GM19438 (cell line): ENCODE data around the gene HHAT.

Experiments
- ATAC-seq: cut with Tn5 transposase; IDR thresholded peaks from one replicate; pipeline ENCODE4 v1.9.1; 2021; ENCODE audit warnings: low read depth; ENCODE audit not compliant: unreplicated experiment

Gene HHAT

DNA sequence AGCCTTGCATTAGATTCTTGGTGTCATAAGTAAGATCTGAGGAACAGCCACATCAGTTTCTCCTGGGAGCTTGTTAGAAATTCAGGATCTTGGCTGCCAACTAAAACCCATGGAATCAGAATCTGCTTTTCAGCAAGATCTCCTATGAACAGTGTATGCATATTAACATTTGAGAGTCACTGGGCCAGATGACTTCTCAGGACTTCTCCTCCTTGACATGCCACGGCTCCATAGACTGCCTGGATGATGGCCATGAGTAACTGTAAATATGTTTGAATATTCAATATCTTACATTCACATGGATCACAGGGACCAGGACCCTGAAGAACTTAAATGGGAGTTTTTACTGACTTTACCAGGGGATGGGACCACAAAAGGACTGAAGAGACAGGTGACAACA is 148.0 kb downstream of the HHAT start:
- no peak for ATAC-seq

GRCh38 chr1:210477328-210477924 is 148.7 kb downstream of the HHAT start:
- no peak for ATAC-seq

- no peak for ATAC-seq
Observed at GRCh38 chr1:210478820-210479219, 150.1 kb downstream of the HHAT start.

- ATAC-seq, result no peak
Observed at GRCh38 chr1:210482491-210482890, 153.8 kb downstream of the HHAT start.

GRCh38 chr1:210482945-210483617 is 154.4 kb downstream of the HHAT start:
- no peak for ATAC-seq

GRCh38 chr1:210483821-210484220 is 155.1 kb downstream of the HHAT start:
- ATAC-seq, result no peak

GRCh38 chr1:210487021-210487420 is 158.3 kb downstream of the HHAT start:
- no peak for ATAC-seq

GRCh38 chr1:210489491-210489890 is 160.8 kb downstream of the HHAT start:
- ATAC-seq, result no peak

GRCh38 chr1:210490781-210491180 is 162.1 kb downstream of the HHAT start:
- no peak for ATAC-seq

DNA sequence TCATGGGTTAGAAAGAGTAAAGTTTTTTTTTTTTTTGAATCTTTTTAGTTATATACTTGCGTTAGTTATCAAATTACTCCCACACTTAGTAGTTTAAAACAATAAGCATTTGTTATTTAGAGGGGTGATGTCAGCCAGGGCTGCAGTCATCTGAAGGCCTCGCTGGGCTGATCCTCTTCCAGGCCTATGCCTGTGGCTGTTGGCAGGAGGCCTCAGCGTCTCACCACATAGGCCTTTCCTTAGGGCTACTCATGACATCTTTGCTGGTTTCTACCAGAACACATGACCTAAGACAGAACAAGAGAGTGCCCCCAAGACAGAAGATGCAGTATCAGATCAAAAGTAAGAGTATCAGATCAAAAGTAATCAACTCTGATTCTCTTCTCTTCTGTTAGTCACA is 167.4 kb downstream of the HHAT start:
- ATAC-seq, result no peak

DNA sequence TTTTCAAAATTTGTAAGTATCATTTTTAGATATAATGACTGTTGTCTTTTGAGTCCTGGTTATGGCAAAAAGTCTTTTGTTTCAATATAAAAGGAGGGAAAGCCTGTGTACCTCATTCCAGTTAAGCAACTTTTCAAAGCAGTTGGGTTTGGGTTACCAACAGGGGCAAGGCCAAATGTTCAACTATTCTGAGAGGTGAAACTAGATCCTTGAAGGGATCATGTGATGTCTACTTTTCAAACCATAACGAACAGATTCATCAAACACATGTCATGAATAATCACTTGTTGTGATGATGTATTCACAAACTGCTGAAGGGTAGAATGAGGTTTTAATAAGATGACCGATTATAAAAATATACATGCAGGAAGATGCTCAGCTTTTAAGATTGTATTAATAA is 171.3 kb downstream of the HHAT start:
- no peak for ATAC-seq

DNA sequence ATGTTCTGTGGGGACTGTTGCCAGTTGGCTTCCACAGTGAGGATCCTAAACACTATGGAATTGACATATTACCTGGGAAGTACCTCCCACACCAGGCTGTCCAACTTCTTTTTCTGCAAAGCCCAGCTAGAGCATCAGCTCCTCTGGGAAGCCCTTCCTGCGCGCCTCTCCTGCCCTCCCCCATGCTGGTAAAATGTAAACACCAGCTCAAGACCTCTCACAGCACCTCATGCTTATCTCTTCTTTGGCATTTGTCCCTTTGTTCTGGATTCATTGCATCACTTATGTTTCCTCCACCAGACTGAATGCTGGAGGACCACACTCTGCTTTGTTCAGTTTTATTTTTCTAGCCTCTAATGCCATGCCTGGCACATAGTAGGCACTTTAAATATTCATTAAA is 172.1 kb downstream of the HHAT start:
- no peak for ATAC-seq

- no peak for ATAC-seq
Observed at GRCh38 chr1:210504286-210504685, 175.6 kb downstream of the HHAT start.

- no peak for ATAC-seq
Observed at GRCh38 chr1:210505601-210506496, 177.1 kb downstream of the HHAT start.

DNA sequence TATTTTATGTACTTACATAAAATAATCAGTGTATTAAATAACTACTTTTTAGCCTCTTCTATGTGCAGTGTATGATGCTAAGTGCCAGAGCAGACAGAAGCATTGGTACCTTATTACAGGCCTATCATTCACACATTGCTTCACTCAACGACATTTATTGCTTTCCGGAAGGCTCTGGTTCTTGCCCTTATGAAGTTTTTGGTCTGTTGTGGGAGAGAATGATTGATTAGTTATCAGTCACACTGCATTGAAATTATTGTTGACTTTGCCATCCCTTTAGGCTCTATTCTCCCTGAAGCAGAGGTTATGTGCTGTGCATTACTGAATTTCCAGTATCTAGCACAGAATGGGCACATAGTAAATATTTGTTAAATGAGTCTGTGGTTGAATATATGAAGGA is 178.0 kb downstream of the HHAT start:
- ATAC-seq, result no peak

- no peak for ATAC-seq
Observed at GRCh38 chr1:210516092-210516656, 187.5 kb downstream of the HHAT start.

DNA sequence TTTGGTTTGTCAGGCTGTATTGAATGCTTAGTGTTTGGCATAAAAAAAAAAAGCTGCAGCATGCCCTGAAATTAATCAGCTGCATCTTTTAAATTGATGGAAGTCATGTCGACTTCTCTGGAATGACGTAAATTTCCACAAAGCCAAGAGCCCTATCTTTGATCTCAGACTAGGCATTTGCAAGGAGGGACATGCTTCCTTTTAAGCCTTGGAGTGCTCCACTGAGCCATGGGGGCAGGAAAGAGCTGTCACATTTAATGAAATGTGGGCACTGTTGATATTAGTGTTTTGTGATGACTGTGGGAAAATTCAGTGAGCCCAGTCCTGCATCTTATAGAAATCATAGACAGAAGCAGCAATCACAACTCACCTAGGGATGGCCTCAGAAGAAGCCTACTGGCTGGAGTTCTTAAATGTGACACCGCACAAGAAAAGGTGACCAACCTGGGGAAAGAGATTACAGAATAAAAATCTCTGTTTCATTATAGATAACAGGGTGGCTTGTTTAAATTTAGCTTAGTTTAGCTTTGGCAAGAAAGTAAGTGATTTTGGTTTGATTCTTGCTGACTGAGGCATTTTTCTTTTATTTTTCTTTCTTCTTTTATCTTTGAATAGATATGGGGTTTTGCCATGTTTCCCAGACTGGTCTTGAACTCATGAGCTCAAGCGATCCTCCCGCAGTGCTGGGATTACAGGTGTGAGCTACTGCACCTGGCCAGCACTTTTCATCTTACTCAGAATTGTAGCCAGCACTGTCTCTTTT is 188.2 kb downstream of the HHAT start:
- ATAC-seq, result no peak

DNA sequence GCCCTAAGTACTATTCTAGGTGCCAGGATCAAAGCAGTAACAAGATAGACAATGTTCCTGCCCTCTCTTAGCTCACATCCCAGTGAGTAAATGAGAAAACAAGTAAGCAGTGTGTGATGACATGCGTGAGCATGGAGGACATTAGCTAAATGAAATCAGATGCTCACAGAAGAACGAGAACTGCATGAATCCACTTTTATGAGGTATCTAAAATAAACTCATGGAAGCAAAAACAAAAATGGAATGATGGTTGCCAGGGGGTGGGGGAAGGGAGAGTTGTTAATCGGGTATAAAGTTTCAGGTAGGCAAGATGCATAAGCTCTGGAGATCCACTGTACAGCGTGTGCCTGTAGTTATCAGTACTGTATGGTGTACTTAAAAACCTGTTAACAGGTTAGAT is 195.1 kb downstream of the HHAT start:
- no peak for ATAC-seq

DNA sequence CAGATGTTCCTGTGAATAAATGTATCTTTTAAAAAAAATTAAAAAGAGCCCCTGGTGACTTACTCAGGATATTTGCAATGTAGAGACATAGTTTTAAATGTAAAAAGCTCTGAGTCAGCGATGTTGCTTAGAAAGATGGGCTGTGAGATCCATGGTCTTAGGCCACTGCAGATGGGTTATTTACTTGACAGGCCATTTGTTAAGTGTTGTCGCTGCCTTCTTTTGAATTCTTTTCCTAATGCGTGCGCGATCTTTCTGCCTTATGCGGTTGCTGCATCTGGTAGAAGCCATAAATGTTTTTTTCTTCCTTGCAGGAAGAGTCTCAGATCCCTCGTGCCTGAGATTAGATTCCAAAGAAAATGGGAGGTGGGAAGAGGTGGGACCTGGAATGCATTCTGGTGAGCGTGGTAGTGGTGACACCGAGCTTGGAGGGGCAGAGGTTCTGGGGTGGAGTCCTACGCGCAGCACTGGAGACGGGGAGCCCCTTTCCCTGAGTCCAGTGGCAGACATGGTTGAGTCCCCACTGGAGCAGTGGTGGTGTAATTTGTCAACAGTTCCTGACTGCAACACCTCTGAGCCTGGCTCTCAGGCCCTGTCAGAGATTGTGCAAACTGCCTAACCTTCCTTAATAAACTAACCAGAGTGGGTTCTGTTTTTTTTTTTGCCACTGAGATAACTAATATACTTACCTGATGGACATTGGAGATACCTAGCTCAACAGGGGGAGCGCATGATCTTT is 197.2 kb downstream of the HHAT start:
- ATAC-seq, result no peak

GRCh38 chr1:210527091-210527490 is 198.4 kb downstream of the HHAT start:
- no peak for ATAC-seq
